DOHH2 (cell line): ENCODE results near the gene MACF1.

Source experiments
- H3F3A ChIP-seq: fragments of 200-600 bp; sonication (generic), shearing (Covaris generic); 2 replicates; pipeline ENCODE4 v1.6.0; 2016; ENCODE audit warnings: antibody characterized with exemption, mild to moderate bottlenecking; ENCODE audit not compliant: control insufficient read depth, insufficient read depth
- H3K27ac ChIP-seq: fragments of 200-600 bp; sonication (generic); 2 replicates; pipeline ENCODE4 v1.5.1; 2014; ENCODE audit warnings: low read depth, mild to moderate bottlenecking, low read length, moderate library complexity
- H3K27me3 ChIP-seq: fragments of 200-600 bp; sonication (generic); 2 replicates; pipeline ENCODE4 v1.6.1; 2014; ENCODE audit warnings: mild to moderate bottlenecking, low read length, mixed read lengths; ENCODE audit not compliant: control insufficient read depth
- H3K36me3 ChIP-seq: fragments of 200-600 bp; sonication (generic); 2 replicates; pipeline ENCODE4 v1.6.1; 2014; ENCODE audit warnings: mild to moderate bottlenecking, low read length, moderate library complexity, mixed read lengths; ENCODE audit not compliant: control insufficient read depth
- H3K4me1 ChIP-seq: fragments of 200-600 bp; sonication (generic); 2 replicates; pipeline ENCODE4 v1.6.1; 2014; ENCODE audit warnings: mild to moderate bottlenecking, low read length, mixed read lengths; ENCODE audit not compliant: control insufficient read depth
- H3K4me2 ChIP-seq: fragments of 200-600 bp; sonication (generic); 2 replicates; pipeline ENCODE4 v1.6.0; 2014; ENCODE audit warnings: mild to moderate bottlenecking, low read length, moderate library complexity
- H3K4me3 ChIP-seq: fragments of 200-600 bp; sonication (generic); 2 replicates; pipeline ENCODE4 v1.5.1; 2014; ENCODE audit warnings: mild to moderate bottlenecking, low read length, mixed read lengths
- H3K79me2 ChIP-seq: fragments of 200-600 bp; sonication (generic); 2 replicates; pipeline ENCODE4 v1.6.1; 2014; ENCODE audit warnings: mild to moderate bottlenecking, low read length, mixed read lengths; ENCODE audit not compliant: control insufficient read depth
- H3K9me2 ChIP-seq: fragments of 200-600 bp; sonication (generic); replicated peaks from 2 replicates; pipeline ENCODE4 v1.6.1; 2014; ENCODE audit warnings: mild to moderate bottlenecking, low read length, mixed read lengths; ENCODE audit not compliant: control insufficient read depth
- H3K9me3 ChIP-seq: fragments of 200-600 bp; sonication (generic); 2 replicates; pipeline ENCODE4 v1.6.1; 2014; ENCODE audit warnings: antibody characterized with exemption, low read length, mixed read lengths; ENCODE audit not compliant: control insufficient read depth, insufficient read depth
- H4K20me1 ChIP-seq: fragments of 200-600 bp; sonication (generic); 2 replicates; pipeline ENCODE4 v1.6.0; 2014; ENCODE audit warnings: low read depth, mild to moderate bottlenecking, antibody characterized with exemption, low read length, moderate library complexity; ENCODE audit not compliant: control insufficient read depth, insufficient read depth
- CTCF ChIP-seq: fragments of 200-600 bp; sonication (generic); IDR thresholded peaks from one replicate; pipeline ENCODE4 v1.5.1; 2014; ENCODE audit warnings: antibody characterized with exemption, mild to moderate bottlenecking, low read depth, low read length; ENCODE audit not compliant: poor library complexity, severe bottlenecking
- EZH2phosphoT487 ChIP-seq: fragments of 200-600 bp; sonication (generic); IDR thresholded peaks from 2 replicates; pipeline ENCODE4 v1.6.1; 2017; ENCODE audit warnings: borderline replicate concordance, mild to moderate bottlenecking, antibody characterized with exemption, low read length, moderate library complexity, mixed read lengths

The MACF1 gene

GRCh38 chr1:39394059-39394458 is 189.6 kb downstream of the MACF1 start:
- Histone ChIP-seq H3K9me3 (no peaks in the 10 kb centered on the region), H3K4me1 (peaks cover 35% of the 10 kb centered on the region), H3K27me3 (no peaks in the 10 kb centered on the region), H3F3A (no peaks in the 10 kb centered on the region), H3K9me2 (no peaks in the 10 kb centered on the region), H3K79me2 (peaks cover 3% of the 10 kb centered on the region; the same call in 1 of the 2 replicates), H3K4me3 (no peak overlapping the region), H3K36me3 (peaks cover 4% of the 10 kb centered on the region; the same call in 1 of the 2 replicates), H3K4me2 (no peak overlapping the region), H3K27ac (no peak overlapping the region), H4K20me1 (no peaks in the 10 kb centered on the region)
- TF ChIP-seq EZH2phosphoT487 (no peak), CTCF (no peak)

GRCh38 chr1:39394598-39394997 is 190.1 kb downstream of the MACF1 start:
- no peaks in the 10 kb centered on the region for H3K27me3 ChIP-seq
- TF ChIP-seq CTCF (no peak), EZH2phosphoT487 (no peak)
- H3K4me1 ChIP-seq, result peaks cover 36% of the 10 kb centered on the region
- H3F3A ChIP-seq, result no peaks in the 10 kb centered on the region
- peak overlapping the region; percentile 55 for H3K4me2 ChIP-seq
- H3K79me2 ChIP-seq, result peaks cover 3% of the 10 kb centered on the region; the same call in 1 of the 2 replicates
- no peak overlapping the region for H3K4me3 ChIP-seq
- H3K9me3 ChIP-seq, result no peaks in the 10 kb centered on the region
- H4K20me1 ChIP-seq, result no peaks in the 10 kb centered on the region
- H3K36me3 ChIP-seq, result peaks cover 4% of the 10 kb centered on the region; the same call in 1 of the 2 replicates
- H3K27ac ChIP-seq, result 0 out of 2 replicates have a peak overlapping the region, but pooled peaks have one; percentile 14
- H3K9me2 ChIP-seq, result no peaks in the 10 kb centered on the region

GRCh38 chr1:39395357-39395831 is 190.9 kb downstream of the MACF1 start:
- no peaks in the 10 kb centered on the region for H4K20me1 ChIP-seq
- H3K4me2 ChIP-seq, result peak overlapping the region; percentile 55

More at GRCh38 chr1:39395357-39395831, 190.9 kb downstream of the MACF1 start:
- Histone ChIP-seq H3K9me3 (no peaks in the 10 kb centered on the region), H3K27me3 (no peaks in the 10 kb centered on the region), H3K36me3 (no peaks in the 10 kb centered on the region), H3F3A (no peaks in the 10 kb centered on the region), H3K4me3 (peak overlapping the region; percentile 35), H3K79me2 (peaks cover 3% of the 10 kb centered on the region; the same call in 1 of the 2 replicates), H3K4me1 (peaks cover 36% of the 10 kb centered on the region), H3K27ac (peak overlapping the region; percentile 14; the same call in 1 of the 2 replicates), H3K9me2 (no peaks in the 10 kb centered on the region)
- TF ChIP-seq EZH2phosphoT487 (no peak), CTCF (no peak)
